MV-4-11 (cell line): ENCODE results near the gene MTHFSD.

ENCODE experiments used
- DNase-seq: peaks from one replicate; lab custom pipeline; 2025; lab: John Stamatoyannopoulos, UW

The MTHFSD gene

GRCh38 chr16:86512860-86513470, 42.1 kb downstream of the MTHFSD start:
- no peak for DNase-seq

GRCh38 chr16:86512301-86512859, 42.7 kb downstream of the MTHFSD start:
- DNase-seq, result no peak

- no peak for DNase-seq
Observed at GRCh38 chr16:86511317-86512161, 43.5 kb downstream of the MTHFSD start.

DNA sequence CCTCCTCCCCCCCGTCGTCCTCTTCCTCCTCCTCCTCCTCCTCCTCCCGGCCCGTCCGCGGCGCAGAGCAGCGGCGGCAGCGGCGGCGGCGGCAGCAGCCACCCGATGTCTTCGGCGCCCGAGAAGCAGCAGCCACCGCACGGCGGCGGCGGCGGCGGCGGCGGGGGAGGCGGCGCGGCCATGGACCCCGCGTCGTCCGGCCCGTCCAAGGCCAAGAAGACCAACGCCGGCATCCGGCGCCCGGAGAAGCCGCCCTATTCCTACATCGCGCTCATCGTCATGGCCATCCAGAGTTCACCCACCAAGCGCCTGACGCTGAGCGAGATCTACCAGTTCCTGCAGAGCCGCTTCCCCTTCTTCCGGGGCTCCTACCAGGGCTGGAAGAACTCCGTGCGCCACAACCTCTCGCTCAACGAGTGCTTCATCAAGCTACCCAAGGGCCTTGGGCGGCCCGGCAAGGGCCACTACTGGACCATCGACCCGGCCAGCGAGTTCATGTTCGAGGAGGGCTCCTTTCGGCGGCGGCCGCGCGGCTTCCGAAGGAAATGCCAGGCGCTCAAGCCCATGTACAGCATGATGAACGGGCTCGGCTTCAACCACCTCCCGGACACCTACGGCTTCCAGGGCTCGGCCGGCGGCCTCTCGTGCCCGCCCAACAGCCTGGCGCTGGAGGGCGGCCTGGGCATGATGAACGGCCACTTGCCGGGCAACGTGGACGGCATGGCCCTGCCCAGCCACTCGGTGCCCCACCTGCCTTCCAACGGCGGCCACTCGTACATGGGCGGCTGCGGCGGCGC, 44.4 kb downstream of the MTHFSD start, which contains the start of gene FOXF1:
FOXF1 (plus strand) TSS at position 63 of the 797 bp plus-strand sequence; CDS start at position 106, 43 bp downstream.
- peak; percentile 18 for DNase-seq

DNA sequence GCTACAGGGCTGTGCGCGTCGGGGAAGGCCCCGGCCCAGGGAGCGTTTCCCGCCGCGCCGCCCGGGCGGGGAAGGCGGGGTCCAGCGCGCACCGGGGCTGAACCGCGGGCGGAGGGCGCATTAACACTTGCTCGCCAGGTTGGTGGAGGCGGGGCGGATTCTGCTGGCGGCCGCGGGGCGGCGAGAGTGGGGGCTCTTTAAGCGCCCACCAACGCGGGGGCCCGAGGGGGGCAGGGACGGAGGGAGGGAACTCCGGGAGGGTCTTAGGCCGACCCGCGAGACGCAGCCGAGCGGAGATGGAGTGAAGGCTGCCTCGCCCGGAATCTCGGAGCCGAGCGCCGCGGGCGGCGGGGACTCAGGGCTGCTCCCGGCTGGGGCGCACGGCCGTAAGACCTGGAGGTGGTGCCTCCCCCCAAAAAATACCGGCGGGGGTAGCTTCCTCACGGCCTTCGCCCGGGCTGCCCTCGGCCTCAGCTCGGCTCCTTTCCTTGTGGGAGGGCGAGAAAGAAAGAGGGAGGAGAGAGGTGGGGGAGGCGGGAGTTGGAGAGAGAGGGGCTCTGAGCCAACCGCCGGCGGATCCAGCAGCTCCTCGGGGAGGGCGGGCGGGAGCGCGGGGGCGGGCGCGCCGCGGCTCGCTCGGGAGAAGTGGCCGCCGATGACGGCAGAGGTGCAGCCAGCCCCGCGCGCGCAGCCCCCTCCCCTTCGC, 45.1 kb downstream of the MTHFSD start:
- no peak for DNase-seq

DNA sequence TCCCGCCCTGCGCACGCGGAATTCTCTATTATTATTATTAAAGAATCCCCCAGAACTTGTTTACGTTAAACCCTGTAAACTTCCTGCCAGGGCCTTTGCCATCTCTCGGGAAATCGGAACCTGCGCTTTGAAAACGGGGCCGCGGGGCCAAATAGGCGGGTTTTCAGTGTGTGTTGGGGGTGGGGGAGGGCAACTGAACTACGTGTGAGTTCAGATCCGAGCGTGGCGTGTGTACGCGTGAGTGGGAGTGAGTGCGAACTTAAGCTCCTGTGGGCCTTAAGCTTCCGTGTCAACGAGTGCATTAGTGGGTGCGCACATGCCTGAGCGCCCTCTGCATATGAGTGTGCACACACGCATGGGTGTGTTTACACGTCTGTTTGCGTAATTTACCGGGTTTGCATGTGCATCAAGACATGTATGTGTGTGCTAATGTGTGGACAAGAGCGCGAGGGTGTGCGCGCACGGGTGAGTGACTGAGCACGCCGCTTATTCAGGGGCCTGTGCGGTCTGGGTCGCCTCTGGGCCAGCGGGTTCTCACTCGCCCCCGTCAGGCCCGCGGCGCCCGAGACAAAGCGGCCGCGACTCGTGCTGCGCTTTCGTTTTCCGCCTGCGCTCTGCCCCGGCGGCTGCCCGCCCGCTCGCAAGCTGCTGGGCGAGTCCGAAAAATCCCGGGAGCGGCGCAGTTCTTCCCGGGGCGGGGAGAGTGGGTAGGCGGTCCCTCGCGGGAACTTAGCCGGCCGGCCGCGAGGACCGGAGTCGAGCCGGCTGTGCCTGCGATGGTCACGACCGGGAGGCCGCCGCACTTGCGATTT, 45.9 kb downstream of the MTHFSD start:
- DNase-seq, result peak; percentile 13

- DNase-seq, result no peak
Observed at GRCh38 chr16:86508028-86508946, 46.7 kb downstream of the MTHFSD start.

DNA sequence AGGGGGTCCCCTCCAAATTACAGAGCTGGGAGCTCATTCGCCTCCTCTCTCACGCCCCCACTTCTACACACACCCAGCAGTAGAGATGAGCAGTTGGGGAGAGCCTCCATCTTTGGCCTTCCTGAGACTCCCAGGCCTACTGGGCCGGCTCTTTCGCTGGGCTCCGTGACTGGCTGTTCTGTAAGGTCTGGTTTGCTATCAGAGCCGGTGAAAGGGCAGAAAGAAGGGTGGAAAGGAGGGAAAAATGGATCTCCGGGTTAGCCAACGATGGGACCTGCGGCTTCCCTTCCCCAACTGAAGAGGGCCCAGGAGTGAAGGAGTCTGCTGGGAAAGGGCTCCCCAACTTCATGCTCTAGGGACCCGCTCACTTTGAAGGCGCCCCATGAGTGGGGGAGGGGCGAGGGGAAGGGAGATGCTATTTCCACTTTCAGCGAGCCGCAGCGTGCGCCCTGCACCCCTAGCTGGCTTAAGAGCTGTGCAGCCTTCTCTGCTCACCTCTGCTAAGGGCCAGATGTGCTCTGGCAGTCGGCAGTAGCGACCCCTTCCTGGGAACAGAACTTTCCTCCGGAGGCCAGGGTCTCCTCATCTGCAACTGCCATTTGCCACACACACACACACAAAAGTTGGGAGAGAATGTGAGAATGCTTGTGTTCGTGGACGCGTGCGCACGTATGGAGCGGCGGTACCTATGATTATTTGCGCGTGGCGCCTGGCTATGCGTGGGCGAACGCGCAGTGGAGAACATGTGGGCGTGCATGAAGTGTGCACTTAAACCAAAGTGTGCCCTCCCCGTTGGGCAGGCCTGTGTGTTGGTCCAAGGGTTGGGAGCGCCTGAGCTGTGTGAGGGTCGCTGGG, 47.6 kb downstream of the MTHFSD start:
- no peak for DNase-seq

DNA sequence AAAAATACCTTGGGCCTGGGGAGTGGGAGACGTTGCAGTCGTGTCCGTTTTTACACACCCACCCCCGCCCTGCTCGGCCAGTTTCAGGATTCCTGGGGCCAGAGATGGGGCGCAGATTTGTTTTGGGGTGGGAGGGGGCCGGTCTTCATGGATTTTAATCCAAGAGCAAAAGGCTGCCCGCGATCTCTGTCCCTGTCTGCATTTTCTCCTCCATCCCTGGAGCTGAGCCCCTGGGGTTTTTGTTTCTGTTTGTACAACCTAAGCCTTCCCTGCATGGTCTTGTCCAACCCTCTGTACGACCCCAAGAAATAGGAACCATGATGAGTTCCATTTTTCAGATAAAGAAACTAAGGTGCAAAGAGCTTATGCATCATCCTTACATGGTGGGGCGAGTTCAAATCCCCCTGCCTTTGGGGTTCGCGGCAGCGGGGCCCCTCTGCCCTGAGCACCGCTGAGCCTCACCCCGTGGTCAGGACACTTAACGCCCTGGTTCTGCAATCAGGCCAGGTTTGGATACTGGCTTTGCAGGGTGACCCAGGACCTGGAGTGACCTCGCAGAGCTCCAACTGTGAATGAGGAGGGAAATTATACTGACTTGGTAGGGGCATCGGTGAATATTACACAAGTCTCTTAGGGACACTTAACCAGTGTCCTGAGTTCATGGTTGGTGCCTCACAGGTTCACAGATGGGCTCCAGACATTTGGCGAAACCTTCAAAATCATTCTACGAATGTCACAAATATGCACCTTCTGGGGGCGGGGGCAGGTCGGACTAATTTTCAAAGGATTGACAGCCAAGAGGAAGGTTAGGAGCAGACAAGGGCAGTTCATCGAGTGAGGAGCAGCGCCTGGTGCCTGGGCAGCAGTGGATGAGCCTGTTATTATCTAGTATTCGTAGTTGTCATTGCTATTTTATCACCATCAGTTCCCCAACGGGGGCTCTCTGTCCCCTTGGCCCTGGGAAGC, 48.9 kb downstream of the MTHFSD start:
- DNase-seq, result no peak

DNA sequence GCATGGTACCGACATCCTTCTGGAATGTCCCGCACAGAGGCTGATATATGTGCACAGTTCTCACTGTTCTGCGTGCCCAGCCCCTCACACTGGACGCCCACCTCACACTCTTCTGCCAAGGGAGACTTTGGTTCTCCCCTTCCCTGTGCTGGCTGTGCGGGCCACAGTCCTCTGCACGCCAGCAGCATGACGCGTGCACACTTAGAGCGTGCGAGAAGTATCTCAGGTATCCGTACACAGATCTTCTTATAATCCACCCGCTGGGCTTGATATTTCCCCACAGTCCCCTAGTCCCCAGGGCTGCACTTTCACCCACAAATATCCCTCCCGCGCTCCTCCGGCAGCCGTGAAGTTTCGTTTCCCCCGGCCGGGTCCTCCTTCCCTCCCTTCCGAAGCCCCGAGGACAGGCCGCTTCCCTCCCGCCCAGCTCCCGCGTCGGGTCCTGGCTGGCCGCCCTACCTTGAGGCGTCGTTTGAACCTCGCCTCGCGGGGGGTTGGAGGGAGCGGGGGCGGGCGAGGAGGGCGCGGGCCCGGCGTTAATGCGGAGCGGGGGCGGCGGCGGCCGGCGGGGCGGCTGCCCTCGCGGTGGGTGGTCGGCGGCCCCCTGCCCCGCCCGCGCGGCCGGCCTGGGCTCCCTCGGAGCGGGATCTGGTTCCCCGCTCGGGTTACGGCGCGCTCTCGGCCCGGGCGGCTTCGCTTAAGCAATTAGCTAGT, 49.7 kb downstream of the MTHFSD start:
- peak; percentile 45 for DNase-seq

- DNase-seq, result no peak
Observed at GRCh38 chr16:86504315-86505184, 50.5 kb downstream of the MTHFSD start.

DNA sequence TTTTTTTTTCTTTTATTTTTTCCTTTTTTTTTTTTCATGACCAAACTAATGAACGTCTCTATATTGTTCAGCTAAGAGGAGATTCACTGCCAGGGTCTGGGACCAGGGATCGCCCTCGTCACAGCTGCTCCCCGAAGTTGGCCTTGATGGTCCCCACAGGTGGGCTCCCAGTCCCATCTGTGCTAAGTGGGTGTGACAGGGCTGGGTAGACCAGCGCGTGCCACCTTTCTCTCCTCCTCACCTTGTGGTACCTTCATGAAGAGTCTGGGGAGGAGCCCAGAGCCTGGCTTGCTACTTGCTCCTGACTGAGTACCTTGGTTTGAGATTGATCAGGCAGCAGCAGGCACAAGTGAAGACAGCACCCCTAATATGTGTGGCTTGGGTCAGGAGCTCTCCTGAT, 51.2 kb downstream of the MTHFSD start:
- DNase-seq, result no peak

DNA sequence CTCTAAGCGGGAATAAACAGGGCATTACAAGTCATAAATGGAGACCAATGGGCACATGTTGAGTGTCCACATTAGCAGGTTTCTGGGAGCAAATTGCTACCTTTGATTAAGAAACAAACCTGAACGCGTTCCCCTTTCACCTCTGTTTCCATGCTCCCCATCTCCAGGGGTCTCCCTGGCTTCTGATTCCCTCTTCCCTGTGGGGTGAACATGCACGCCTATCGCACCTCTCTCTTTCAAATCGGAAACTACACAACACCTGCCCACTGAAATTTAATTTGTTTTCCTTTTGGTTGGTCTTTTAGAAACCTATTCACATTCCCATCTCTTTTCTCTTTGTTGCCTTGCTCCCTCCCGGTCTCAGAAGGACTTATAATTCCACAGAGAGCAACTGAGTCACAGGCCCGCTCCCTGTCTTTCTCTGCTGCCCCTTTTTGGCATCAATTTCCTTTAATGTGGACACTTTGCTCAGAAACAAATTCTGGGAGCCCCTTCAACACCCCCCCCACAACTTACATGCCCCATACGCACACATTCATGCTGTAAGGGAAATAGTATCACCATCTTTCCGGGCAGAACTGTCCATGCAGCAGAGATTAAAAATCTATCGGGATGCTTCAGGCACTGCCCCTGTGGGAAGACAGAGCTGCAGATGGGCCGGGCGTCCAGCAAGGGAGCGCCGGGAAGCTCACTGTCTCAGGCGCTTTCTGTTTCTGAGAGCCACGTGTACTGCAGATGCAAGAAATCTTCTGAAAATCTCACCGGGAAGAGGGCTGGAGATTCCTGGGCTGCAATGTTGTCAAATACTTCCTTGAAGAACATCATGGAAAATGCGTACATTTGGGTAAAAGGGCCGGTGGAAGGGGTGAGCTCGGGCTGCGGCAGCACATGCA, 51.9 kb downstream of the MTHFSD start:
- DNase-seq, result no peak

DNA sequence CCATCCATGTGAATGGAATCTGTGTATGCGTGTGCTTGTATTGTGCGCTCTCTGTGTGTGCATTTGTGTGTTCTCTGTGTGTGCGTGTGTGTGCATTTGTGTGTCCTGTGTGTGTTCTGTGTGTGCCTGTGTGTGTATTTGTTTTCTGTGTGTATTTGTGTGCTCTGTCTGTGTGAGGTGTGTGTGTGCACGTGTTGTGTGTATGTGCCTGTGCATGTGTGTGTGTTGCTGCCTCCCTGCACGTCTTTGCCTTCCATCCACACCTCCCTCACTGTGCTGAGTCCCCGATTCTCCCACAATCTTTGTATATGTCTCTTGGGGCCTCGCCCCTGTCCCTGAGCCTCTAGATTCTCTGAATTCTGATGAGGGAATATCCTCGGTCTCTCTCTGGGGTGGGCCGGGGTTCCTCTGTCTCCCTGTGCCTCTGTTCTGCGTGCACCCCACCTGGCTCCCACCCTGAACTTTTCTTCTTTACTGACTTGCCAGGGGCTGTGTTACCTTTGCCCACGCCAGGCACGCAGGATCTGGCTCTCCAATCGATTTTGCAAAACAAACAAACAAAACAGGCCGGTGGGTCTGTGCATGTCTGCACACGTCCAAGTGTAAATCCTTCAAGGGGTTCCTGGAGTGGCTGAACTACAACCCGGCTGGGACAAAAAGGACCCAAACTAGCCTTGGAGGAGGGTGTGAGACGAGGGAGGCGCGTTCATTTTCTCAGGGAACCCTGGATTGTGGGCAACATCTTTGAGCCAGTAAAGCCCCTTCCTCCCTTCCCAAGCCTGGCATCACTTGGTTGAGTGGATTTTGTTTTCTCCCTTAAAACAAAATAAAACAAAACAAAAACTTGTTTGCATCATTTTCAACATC, 52.8 kb downstream of the MTHFSD start:
- no peak for DNase-seq
